Breast epithelium (tissue), 4 donors: ENCODE data around the gene RGP1. TPM values are rescaled to one million over a fixed set of nuclear protein-coding genes. Genes with fewer than 3 reads are reported as not detected.

Experiments used
- DNase-seq, 2 donors: peaks; one replicate each; pipeline ENCODE4 v3.0.0-alpha.2; 2019; ENCODE audit warnings: low spot score in 2 of 2
- H3K27ac ChIP-seq, 2 donors: fragments of 200-600 bp; sonication (generic) in 1 of 2; one replicate each; pipeline ENCODE4 v1.5.1; 2016 to 2019; ENCODE audit warnings: mild to moderate bottlenecking in 1 of 2
- H3K27me3 ChIP-seq, 2 donors: fragments of 200-600 bp; sonication (generic) in 1 of 2; one replicate each; pipeline versions ENCODE4 v1.5.1 to v1.6.0; 2017 to 2019; ENCODE audit warnings: control low read depth in 1 of 2, mild to moderate bottlenecking in 1 of 2
- H3K36me3 ChIP-seq: fragments of 200-600 bp; one replicate; pipeline ENCODE4 v1.5.1; 2019
- H3K4me1 ChIP-seq, 2 donors: fragments of 200-600 bp; sonication (generic); one replicate each; pipeline ENCODE4 v1.5.1; 2016 to 2019; ENCODE audit warnings: control low read depth in 1 of 2
- H3K4me3 ChIP-seq, 3 donors: fragments of 200-600 bp; sonication (generic); 1 replicate in 2 of 3; 2 replicates in 1 of 3; pipeline ENCODE4 v1.5.1; 2016 to 2019; ENCODE audit warnings: mild to moderate bottlenecking in 3 of 3, moderate library complexity in 2 of 3
- H3K9me3 ChIP-seq, 2 donors: fragments of 200-600 bp; sonication (generic) in 1 of 2; one replicate each; pipeline ENCODE4 v1.5.1; 2016 to 2019; ENCODE audit warnings: control low read depth in 1 of 2
- POLR2A ChIP-seq: fragments of 450-650 bp; IDR thresholded peaks from one replicate; pipeline ENCODE4 v1.6.1; 2016; ENCODE audit warnings: antibody characterized with exemption, mild to moderate bottlenecking, moderate library complexity
- POLR2AphosphoS5 ChIP-seq, 3 donors: sonication (generic); formaldehyde crosslinking; IDR thresholded peaks; one replicate each; pipeline ENCODE4 v1.6.1; 2017; ENCODE audit warnings: antibody characterized with exemption in 3 of 3
- intact Hi-C: fragments of 100-400 bp; cut with DNase I; formaldehyde crosslinking; loops from one replicate; pipeline ENCODE4 v1.15.1; 2023; ENCODE audit warnings: low total_unique reads
- total RNA-seq, 3 donors: library from RNA; depleted of rRNA; stranded (reverse); fragments of >200 nt; gene quantifications; one replicate each; pipeline ENCODE4 v1.1.0, GENCODE V29; 2016
- TF ChIP-seq, protein P1 (sequence below), 3 donors: fragments of 450-650 bp; IDR thresholded peaks; one replicate each; pipeline ENCODE4 v1.5.1; 2016 to 2017; ENCODE audit warnings: antibody characterized with exemption in 3 of 3, mild to moderate bottlenecking in 3 of 3, moderate library complexity in 3 of 3

Gene RGP1
- total RNA-seq, 3 donors from 2014 or later = 16.7 to 20.1 (median 17.4) TPM

DNA sequence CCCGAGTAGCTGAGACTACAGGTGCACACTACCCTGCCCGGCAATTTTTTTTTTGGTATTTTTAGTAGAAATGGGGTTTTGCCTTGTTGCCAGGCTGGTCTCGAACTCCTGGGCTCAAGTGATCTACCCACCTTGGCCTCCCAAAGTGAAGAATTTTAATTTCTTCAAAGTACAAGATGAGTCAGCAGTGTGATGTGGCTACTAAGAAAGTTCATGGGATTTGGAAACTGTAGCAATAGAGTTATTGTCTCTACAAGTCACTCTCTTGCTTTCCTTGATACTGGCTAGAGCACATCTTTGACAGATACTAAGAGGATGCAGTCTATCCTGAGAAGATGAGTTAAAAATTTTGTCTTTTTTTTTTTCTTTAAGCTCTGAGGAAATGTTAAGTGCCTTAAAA, 15.0 kb upstream of the RGP1 start:
- Histone ChIP-seq H3K27ac (peak overlapping the region; percentile 98 to 99), H3K9me3 (no peaks in the 10 kb centered on the region), H3K27me3 (no peaks in the 10 kb centered on the region), H3K36me3 (peaks cover 13% of the 10 kb centered on the region), H3K4me1 (peaks cover 7 to 13% of the 10 kb centered on the region in 2 donors), H3K4me3 (no peak overlapping the region)
- no peak for TF ChIP-seq POLR2A
- no peak for TF ChIP-seq POLR2AphosphoS5 (IDR thresholded peaks at IDR 0.05)
- TF ChIP-seq, protein P1, sequence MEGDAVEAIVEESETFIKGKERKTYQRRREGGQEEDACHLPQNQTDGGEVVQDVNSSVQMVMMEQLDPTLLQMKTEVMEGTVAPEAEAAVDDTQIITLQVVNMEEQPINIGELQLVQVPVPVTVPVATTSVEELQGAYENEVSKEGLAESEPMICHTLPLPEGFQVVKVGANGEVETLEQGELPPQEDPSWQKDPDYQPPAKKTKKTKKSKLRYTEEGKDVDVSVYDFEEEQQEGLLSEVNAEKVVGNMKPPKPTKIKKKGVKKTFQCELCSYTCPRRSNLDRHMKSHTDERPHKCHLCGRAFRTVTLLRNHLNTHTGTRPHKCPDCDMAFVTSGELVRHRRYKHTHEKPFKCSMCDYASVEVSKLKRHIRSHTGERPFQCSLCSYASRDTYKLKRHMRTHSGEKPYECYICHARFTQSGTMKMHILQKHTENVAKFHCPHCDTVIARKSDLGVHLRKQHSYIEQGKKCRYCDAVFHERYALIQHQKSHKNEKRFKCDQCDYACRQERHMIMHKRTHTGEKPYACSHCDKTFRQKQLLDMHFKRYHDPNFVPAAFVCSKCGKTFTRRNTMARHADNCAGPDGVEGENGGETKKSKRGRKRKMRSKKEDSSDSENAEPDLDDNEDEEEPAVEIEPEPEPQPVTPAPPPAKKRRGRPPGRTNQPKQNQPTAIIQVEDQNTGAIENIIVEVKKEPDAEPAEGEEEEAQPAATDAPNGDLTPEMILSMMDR (IDR thresholded peaks at IDR 0.05) = no peak
- DNase-seq = no peak
- intact Hi-C loops = no loop called here

DNA sequence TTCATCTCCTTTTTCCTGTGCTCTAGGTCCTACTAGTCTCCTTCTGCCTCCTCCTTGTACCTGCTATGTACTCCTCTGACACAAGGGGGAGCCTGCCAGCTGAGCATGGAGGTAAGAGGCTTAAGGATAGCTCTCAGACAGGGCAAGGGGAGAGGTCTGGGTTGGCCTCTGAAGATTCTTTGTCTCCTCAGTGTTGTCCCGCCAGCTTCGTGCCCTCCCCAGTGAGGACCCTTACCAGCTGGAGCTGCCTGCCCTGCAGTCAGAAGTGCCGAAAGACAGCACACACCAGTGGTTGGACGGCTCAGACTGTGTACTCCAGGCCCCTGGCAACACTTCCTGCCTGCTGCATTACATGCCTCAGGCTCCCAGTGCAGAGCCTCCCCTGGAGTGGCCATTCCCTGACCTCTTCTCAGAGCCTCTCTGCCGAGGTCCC, 12.9 kb upstream of the RGP1 start:
- intact Hi-C loops = no loop called here
- Histone ChIP-seq H3K4me1 (peaks cover 0 to 6% of the 10 kb centered on the region in 2 donors), H3K9me3 (no peaks in the 10 kb centered on the region), H3K27ac (peak overlapping the region in 1 of 2 donors; percentile 33), H3K36me3 (peaks cover 13% of the 10 kb centered on the region), H3K27me3 (no peaks in the 10 kb centered on the region), H3K4me3 (no peak overlapping the region)
- peak in 1 of 2 donors; percentile 62 for DNase-seq
- TF ChIP-seq, protein P1 (IDR thresholded peaks at IDR 0.05) = peak; percentile 40 to 68 (median 64)
- no peak for TF ChIP-seq POLR2A

DNA sequence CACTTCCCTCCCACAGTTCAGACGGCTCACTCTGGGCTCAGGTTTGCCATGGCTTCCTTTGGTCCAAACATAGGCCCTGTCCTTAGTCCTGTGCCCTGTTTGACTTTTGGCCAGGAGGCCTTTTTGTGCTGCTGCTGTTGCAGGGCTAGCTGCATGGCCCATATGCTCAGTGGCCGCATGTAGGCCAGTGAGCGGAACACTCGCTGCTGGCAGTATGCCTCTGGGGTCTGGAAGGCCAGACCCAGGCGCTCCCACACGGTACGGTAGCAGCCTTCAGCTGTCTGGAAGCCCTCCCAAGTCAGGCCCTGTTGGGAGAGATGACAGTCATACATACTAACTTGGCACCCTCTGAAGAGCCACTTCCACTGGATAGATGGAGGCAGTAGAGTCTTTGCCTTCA, 11.9 kb upstream of the RGP1 start:
- peaks cover 13% of the 10 kb centered on the region for H3K36me3 ChIP-seq
- intact Hi-C loops = no loop called here
- H3K4me3 ChIP-seq = no peak overlapping the region
- H3K9me3 ChIP-seq = no peaks in the 10 kb centered on the region
- DNase-seq = no peak
- TF ChIP-seq, protein P1 (IDR thresholded peaks at IDR 0.05) = no peak
- no peak for TF ChIP-seq POLR2AphosphoS5 (IDR thresholded peaks at IDR 0.05)
- no peak for TF ChIP-seq POLR2A
- no peak overlapping the region for H3K27ac ChIP-seq
- no peaks in the 10 kb centered on the region for H3K27me3 ChIP-seq
- peaks cover 0 to 6% of the 10 kb centered on the region in 2 donors for H3K4me1 ChIP-seq

DNA sequence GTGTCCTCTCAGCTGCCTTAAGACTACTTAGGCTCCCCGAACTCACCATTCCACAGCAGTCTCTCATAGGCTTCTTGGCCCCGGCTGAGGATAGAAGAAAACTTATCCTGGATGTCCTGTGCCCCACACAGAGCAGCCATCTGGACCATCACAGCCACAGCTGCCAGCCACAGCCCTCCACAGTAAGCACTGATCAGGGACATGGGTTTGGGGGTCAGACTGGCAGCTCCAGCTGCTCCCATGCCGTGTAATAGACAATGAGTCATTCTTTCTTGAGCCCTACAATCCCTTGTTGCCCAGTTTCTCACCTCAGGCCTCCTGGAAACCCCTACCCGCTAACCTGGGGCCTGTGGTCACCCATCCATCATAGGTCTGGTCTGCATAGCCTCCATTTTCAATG, 10.9 kb upstream of the RGP1 start:
- Histone ChIP-seq H3K27ac (no peak overlapping the region), H3K27me3 (no peaks in the 10 kb centered on the region), H3K9me3 (no peaks in the 10 kb centered on the region), H3K36me3 (peaks cover 13% of the 10 kb centered on the region), H3K4me1 (peaks cover 0 to 5% of the 10 kb centered on the region in 2 donors), H3K4me3 (no peak overlapping the region)
- TF ChIP-seq POLR2A (no peak), POLR2AphosphoS5 (IDR thresholded peaks at IDR 0.05) (no peak)
- TF ChIP-seq, protein P1 (IDR thresholded peaks at IDR 0.05) = no peak
- no peak for DNase-seq
- intact Hi-C loops = no loop called here

DNA sequence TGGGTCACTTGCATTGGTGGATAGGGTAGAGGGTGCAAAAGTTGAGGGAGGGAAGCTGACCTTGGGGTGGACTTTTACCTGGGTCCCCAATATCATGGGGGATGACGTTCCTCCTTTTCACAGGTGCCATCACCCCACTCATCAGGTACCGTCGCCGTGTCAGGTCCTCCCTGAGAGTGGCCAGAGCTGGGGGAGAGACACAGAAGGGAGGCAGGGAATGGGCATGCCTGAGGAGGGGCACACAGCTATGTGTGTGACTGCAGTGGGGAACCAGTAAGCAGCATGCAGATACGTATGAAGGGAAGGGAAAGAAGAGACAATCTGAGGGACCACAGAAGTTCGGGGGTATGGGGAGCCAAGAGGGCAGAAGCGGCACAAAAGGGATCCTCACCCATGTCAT, 10.2 kb upstream of the RGP1 start:
- H3K4me3 ChIP-seq = no peak overlapping the region
- H3K4me1 ChIP-seq = no peaks in the 10 kb centered on the region
- intact Hi-C loops = no loop called here
- H3K9me3 ChIP-seq = no peaks in the 10 kb centered on the region
- H3K36me3 ChIP-seq = peaks cover 13% of the 10 kb centered on the region
- TF ChIP-seq, protein P1 (IDR thresholded peaks at IDR 0.05) = no peak
- TF ChIP-seq POLR2A (no peak), POLR2AphosphoS5 (IDR thresholded peaks at IDR 0.05) (no peak)
- H3K27me3 ChIP-seq = no peaks in the 10 kb centered on the region
- no peak for DNase-seq
- no peak overlapping the region for H3K27ac ChIP-seq
